Activated T-cell treated with anti-CD3 and anti-CD28 coated beads for 48 hours (primary cell): ENCODE results near the gene DHX9.

ENCODE experiments used
- DNase-seq: peaks from one replicate; pipeline ENCODE4 v3.0.0-alpha.2; 2020; ENCODE audit warnings: low read depth

Gene DHX9

DNA sequence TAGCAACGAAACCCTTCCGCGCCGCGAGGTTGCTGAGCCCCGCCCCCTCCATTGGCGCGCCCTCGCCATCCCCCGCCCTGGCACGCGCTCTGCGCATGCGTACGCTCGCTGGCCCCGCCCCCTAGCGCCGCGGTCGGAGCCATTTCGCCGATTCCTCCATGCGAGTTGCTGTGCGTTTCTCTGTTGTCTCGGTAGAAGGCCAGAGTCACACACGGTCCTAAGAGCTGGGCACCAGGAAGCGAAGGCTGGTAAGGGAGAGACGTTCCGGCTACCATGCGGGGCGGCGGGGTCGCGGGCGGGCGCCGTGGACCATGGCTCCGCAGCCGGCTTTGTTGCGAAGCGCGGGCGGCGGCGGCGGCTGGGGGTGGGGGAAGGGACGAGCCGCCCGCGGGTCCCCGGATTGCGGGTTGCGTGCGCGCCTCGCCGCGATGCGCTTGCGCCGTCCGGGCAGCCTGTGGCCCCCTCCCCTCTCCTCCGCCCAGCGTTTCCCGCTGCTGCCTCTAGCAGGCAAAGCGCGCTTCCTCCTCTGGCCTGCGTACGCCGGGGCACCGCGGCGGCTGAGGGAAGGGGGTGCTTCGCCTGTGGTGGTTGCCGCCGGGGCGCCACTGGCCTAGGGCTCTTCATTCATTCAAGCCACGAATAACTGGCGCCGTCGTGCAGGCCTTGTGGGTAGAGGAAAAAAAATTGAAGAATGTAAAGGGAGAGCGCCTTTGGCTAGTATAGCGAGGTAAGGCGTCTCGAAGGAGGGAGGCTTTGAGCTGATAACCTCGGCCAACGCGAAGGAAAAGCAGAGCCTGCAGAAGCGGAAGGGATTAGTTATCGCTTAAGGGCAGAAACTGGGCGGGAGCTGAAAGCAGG is at the start of gene DHX9:
Gene DHX9, plus strand, starts transcription at position 139 of the 858 bp plus-strand sequence. CDS start 3,220 bp downstream, outside the sequence.
- peak; percentile 95 for DNase-seq

DNA sequence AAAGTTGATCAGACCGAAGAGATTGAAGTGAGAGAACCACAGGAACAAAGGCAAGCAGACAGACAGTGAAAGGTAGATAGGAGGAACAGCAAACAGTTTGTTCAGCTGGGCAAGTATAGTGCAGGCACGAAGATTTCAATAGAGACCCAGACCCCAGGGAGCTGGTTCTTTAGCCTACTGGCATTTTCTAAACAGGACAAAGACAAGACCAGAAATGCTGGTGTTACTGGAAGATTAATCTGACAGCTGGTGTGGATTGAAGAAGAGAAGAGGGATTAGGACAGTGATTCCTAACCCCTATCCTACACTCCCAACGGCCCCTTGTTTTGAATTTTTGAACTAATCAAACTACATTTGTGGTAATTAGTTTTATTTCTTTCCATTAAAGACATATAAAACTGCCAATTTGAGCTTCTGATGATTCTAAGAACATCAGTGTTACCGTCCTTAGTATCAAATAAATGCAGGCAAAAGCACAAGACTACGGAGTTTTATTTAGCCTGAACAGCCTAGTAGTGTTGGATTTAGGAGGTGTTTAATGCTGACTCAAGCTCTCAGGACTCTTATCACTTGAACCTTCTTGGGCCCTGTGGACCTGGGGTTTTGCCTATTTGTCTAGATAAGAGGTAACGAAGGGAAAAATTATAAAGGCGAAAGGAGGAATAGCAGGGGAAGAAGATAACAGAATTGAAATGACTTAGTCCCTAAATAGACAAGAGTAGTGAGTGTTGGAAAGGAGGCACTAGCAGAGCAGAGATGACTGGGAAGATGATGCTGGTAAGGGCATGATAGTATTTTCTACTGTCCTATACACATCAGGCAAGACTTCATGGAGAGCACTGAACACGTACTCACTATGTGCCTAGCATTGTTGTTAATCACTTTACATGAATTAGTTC is 47.6 kb upstream of the DHX9 start:
- no peak for DNase-seq

GRCh38 chr1:182794091-182794490 is 45.1 kb upstream of the DHX9 start:
- no peak for DNase-seq

DNA sequence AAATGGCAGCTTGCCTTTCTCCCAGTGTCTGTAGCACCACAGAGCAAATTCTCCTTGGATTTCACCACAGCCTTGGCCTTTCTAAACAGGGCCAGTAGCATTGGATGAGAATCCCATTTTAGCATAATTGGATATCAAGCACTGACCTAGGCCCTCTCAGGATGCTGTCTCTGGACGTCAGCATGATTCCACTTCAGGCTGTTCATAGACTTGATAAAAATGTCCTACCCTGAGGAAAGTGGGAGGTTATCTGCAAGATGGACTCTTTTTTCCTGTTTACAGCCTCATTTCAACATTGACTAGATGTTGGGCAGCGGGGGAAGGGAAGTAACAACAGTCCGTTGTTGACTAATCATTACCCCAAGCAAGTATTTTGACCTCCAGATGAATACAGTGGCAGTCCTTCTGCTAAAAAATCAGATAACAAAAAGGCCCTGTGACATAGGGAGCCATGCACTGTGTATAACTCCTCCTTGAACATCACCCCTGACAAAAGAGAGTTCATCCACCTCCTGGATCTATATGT is 44.4 kb upstream of the DHX9 start:
- no peak for DNase-seq

- DNase-seq: no peak
Observed at GRCh38 chr1:182795563-182796228, 43.5 kb upstream of the DHX9 start.

GRCh38 chr1:182802006-182802803 is 36.9 kb upstream of the DHX9 start:
- no peak for DNase-seq

GRCh38 chr1:182803846-182804245 is 35.3 kb upstream of the DHX9 start:
- DNase-seq: no peak

DNA sequence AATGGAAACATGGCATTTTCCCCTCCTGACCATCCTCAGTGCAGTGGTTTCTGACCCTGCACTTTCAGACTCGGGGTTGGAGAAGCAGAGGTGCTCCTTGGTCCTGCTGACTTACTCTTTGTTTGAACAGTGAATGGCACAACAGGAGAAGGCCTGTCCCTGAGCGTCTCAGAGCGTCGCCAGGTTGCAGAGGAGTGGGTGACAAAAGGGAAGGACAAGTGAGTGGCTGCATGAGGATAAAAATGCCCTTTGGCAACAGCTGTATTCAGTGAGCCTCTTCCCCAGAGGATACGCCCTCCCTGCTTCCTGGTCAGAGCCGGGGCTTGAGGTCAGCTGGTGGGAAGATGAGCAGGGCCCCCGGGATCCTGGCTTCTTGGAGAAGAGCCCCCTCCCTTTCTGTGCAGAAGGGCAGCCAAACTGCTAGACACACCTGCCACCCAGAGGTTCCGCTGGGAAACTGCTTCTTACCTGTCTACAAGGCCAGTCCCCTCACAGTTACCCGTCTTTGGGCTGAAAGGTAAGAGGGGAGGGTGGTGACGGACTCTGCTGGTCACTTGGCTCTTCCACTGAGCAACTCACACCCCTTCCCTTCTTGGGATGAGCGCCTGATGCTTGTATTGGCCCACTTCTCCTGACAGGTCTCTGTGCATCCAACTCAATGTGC is 33.0 kb upstream of the DHX9 start:
- no peak for DNase-seq

DNA sequence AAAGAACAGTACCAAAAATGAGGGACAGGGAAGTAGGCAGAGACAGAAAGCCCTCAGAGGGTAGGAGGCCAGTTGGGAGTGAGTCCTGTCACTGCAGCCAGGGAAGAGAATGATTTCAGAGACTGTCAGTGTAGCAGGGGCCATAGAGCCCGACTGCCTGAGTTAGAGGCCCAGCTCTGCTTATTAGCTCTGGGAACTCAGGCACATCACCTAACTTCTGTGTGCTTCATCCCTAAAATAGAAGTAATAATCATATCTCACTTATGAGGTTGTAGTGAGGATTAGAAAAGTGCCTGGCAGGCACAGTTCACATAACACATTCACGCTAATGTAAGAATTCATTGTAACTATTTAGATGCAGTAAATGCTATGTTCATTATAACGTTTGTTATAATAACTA is 31.2 kb upstream of the DHX9 start:
- no peak for DNase-seq

DNA sequence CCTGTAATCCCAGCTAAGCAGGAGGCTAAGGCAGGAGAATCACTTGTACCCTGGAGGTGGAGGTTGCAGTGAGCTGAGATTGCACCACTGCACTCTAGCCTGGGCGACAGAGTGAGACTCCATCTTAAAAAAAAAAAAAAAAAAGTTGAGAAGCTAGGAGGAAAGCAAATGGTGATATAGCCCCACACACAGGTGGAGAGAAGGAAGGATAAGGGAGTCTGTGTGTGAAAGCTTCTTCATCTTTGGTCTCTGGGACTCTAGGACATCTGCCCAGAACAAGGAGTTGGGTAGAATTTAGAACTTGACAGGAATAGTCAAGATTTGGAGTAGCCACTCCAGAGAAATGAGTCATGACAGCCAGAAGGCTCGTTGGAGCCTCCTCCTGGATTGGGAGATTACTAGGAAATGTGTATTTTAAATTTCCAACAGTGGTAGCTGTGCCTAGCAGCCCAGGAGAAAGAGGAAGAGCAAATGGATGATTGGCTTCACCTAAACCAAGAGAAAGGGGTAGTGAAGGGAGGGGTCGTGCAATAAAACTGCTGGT is 29.7 kb upstream of the DHX9 start:
- no peak for DNase-seq

DNA sequence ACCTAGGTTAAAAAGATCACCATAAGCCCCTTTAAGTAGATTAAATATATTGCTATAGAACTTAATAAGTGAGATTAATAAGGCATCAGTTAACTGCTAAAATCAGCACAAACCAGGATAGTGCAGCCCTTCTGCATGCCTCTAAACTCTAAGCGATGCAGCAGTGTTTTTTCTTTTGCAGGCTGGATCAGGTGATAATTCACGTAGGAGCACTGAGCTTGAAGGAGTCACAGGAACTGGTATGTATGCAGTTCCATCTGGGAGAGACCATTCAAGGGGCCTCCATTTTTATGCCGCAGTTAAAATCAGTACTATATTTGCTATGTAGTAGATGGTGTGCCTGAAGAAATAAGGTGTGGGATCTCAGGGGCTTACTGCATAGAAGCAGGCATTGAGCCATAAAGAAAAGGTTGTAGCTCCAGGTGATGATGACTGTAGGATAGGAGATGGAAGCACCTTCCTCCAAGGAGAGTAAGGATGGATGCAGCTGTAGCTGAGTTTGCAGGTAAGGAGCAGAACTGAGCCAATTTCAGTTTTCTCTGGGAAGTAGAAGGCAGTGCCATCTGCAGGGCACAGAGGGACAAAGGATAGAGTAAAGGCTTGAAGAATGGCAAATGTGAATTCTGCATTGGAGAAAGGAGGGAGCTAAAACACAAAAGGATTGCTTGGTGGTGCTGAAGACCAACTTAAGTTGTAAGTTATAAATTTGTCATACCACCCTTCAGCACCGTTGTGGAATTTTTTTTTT is 27.0 kb upstream of the DHX9 start:
- DNase-seq: no peak

DNA sequence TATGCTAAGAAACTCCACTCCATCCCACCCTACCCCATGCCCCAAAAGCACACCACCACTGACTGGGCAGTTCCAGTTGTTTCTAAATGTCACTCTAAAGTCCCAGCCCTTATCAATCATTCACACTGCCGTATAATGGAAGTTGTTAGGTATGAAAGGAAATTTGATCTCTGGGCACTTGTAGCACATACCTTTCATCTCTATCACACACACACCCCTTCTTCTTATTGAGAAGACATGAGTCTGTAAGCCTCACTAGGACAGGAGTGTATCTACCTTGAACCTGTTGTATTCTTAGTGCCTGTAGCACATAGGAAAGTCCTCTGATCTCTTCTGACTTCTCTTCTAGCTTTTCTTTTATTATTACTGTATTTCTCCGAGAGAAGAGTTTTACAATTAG is 22.3 kb upstream of the DHX9 start:
- no peak for DNase-seq

DNA sequence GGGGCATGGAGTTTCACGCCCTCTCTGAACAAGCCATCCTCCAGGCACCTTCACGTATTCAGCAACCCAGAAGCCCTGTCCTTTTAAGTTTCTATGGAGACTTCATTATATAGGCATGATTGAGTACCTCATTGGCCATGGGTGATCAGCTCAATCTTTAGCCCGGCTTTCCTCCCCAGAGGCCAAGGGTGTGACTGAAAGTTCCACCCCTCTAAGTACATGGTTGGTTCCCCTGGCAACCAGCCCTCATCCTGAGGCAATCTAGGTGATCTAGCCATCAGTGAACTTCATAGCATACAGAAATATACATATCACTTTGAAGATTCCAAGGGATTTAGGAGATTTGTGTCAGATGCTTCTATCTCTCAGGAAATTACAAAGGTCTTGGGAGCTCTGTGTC is 21.3 kb upstream of the DHX9 start:
- DNase-seq: no peak

DNA sequence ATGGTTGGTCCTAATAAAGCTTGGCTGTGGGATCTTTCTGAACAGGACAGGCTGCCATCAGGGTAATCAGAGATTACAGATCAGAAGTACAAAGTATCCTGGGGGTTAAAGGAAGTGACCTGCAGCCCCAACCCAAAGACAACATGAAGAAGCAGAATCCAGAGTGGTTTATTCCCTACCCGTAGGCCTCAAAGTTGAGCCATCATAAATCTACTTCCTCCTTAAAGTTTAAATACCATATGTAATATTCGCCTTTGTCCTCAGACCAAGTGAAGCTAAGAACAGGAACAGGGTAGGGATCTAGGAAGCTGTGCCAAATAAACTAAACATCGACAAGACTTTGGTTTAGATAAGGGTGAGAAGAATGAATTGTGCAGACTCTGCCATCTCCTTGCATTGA is 15.9 kb upstream of the DHX9 start:
- DNase-seq: no peak

- DNase-seq: no peak
Observed at GRCh38 chr1:182826892-182827291, 12.3 kb upstream of the DHX9 start.

GRCh38 chr1:182829285-182829932 is 9.7 kb upstream of the DHX9 start:
- no peak for DNase-seq

DNA sequence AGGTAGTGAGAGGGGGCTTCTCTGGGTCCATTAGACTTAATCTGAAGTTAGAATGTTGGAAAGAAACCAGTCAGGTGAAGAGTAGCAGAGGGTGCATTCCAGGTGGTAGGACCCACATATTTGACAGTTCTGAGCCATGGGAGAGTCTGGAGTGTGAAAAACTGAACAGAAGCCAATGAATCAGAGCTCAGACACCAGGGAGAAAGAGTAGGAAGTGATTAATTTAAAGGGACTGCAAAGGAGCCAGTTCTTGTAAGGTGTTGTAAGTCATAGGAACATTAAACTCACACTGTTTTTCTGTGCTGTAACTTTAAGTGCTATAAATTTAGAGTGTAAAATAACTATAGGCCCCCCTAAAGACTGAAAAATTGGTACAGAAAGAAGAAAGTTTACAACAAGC is 5.9 kb upstream of the DHX9 start:
- DNase-seq: no peak

DNA sequence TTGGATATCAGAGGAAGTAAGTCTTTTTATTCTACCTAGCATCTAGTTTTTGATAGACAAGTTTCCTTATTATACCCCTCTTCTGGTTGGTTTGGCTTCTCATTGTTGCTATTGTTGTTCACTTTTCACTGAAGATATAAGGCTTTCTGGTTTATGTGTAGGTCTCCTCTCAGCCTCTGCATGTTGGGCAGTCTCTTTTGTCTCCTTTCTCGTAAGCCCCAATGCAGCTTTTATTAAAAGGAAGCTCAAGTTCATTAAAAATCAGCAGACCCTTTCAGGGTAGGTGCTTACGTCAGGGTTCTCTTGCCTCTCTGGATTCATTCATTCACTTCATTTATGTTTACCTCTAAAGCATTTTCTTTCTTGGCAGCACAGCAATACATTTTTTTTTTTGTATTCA is 4.8 kb upstream of the DHX9 start:
- DNase-seq: no peak

GRCh38 chr1:182835806-182836205 is 3.3 kb upstream of the DHX9 start:
- no peak for DNase-seq
